ENCODE measurements around the gene INPP5D.
"Not testable (repeated sequence)": the region's sequence is repeated elsewhere in the genome, so short reads cannot be mapped to it uniquely, and the experiment has no call there.

The INPP5D gene

DNA sequence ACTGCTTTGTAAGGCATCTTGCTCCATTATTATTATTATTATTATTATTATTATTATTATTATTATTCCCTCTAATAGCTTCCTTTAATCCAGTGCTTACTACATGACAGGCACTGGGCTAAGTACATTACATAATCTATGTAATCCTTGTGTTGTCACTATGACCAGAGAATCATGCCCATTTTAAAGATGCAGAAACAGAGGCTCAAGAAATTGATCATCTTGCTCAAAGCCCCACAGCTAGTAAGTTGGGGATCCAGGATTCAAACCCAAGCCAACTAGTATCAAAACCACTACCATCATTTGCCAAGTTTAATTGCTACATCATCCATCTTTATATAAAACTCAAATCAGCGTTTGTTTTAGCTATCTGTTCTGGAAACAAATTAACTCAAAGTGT is 46.5 kb upstream of the INPP5D start:
- TF ChIP-seq, protein P1, sequence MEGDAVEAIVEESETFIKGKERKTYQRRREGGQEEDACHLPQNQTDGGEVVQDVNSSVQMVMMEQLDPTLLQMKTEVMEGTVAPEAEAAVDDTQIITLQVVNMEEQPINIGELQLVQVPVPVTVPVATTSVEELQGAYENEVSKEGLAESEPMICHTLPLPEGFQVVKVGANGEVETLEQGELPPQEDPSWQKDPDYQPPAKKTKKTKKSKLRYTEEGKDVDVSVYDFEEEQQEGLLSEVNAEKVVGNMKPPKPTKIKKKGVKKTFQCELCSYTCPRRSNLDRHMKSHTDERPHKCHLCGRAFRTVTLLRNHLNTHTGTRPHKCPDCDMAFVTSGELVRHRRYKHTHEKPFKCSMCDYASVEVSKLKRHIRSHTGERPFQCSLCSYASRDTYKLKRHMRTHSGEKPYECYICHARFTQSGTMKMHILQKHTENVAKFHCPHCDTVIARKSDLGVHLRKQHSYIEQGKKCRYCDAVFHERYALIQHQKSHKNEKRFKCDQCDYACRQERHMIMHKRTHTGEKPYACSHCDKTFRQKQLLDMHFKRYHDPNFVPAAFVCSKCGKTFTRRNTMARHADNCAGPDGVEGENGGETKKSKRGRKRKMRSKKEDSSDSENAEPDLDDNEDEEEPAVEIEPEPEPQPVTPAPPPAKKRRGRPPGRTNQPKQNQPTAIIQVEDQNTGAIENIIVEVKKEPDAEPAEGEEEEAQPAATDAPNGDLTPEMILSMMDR (IDR thresholded peaks at IDR 0.05; ENCODE audit: low read depth, low read length) = no peak
- H3K4me3 ChIP-seq (replicated peaks in 1 of 2; ENCODE audit: low read depth in 2 of 2, low read length in 2 of 2) = no peak overlapping the region
- no peak for DNase-seq (ENCODE audit: low read depth in 2 of 2)

GRCh38 chr2:233015019-233015645 is 45.0 kb upstream of the INPP5D start:
- TF ChIP-seq, protein P1 (IDR thresholded peaks at IDR 0.05; ENCODE audit: low read depth, low read length) = no peak
- H3K4me3 ChIP-seq (replicated peaks in 1 of 2; ENCODE audit: low read depth in 2 of 2, low read length in 2 of 2) = no peak overlapping the region
- DNase-seq (ENCODE audit: low read depth in 2 of 2) = no peak

- no peak for DNase-seq (ENCODE audit: low read depth in 2 of 2)
- H3K4me3 ChIP-seq (replicated peaks in 1 of 2; ENCODE audit: low read depth in 2 of 2, low read length in 2 of 2) = no peak overlapping the region
- TF ChIP-seq, protein P1 (IDR thresholded peaks at IDR 0.05; ENCODE audit: low read depth, low read length) = no peak
Measured at GRCh38 chr2:233017947-233018346, 42.2 kb upstream of the INPP5D start.

DNA sequence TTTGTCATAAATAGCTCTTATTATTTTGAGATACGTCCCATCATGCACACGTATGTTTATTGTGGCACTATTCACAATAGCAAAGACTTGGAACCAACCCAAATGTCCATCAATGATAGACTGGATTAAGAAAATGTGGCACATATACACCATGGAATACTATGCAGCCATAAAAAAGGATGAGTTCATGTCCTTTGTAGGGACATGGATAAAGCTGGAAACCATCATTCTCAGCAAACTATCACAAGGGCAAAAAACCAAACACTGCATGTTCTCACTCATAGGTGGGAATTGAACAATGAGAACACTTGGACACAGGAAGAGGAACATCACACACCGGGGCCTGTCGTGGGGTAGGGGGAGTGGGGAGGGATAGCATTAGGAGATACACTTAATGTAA is 40.5 kb upstream of the INPP5D start:
- DNase-seq (ENCODE audit: low read depth in 2 of 2); H3K4me3 ChIP-seq (replicated peaks in 1 of 2; ENCODE audit: low read depth in 2 of 2, low read length in 2 of 2): not testable (repeated sequence)

DNA sequence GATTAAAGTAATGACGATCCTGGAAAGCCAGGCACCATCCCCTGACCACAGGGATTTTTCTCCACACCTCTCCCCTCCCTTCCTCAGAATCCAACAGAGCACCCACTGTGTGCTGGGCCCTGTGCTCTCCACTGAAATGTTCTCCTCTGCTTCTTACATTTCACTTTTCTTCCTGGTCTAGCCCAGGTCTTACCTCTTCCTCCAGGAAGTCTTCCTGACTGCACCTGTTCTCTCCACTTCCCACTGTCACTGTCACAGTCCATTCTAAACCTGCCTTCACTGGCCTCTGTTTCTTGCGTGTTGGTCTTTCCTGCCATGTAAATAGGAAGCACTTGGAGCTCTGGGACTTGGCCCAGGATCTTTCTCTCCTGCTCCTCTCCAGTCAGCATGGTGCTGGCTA is 39.7 kb upstream of the INPP5D start:
- TF ChIP-seq, protein P1 (IDR thresholded peaks at IDR 0.05; ENCODE audit: low read depth, low read length) = no peak
- no peak for DNase-seq (ENCODE audit: low read depth in 2 of 2)

GRCh38 chr2:233021771-233022170 is 38.4 kb upstream of the INPP5D start:
- TF ChIP-seq, protein P1 (IDR thresholded peaks at IDR 0.05; ENCODE audit: low read depth, low read length) = no peak
- DNase-seq (ENCODE audit: low read depth in 2 of 2) = peak; percentile 17 to 43
- H3K4me3 ChIP-seq (replicated peaks in 1 of 2; ENCODE audit: low read depth in 2 of 2, low read length in 2 of 2) = no peak overlapping the region

More for the DNA sequence above, 39.7 kb upstream of the INPP5D start:
- no peak overlapping the region for H3K4me3 ChIP-seq (replicated peaks in 1 of 2; ENCODE audit: low read depth in 2 of 2, low read length in 2 of 2)

DNA sequence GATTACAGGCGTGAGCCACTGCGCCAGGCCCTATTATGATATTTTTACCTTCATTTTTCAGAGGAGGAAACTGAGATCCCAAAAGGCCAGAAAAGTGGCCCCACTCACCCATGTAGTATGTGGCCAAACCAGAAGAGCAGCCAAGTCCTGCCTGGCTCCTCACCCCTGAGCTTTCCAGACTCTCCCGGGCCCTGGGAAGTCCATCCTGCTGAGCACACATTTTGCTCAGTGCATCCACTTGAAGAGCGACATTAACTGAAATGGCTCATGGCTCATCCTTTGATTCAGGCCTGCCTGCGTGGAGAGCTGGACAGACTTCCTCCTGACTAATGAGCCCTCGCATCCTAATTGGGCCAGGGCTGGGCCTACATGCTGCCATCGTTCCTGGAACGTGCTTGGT is 37.6 kb upstream of the INPP5D start:
- H3K4me3 ChIP-seq (replicated peaks in 1 of 2; ENCODE audit: low read depth in 2 of 2, low read length in 2 of 2) = no peak overlapping the region
- TF ChIP-seq, protein P1 (IDR thresholded peaks at IDR 0.05; ENCODE audit: low read depth, low read length) = no peak
- no peak for DNase-seq (ENCODE audit: low read depth in 2 of 2)
